IMR-90 (cell line): ENCODE results near the gene HEATR5A. TPM values are rescaled to one million over a fixed set of nuclear protein-coding genes. Genes with fewer than 3 reads are reported as not detected.

Experiments used
- ATAC-seq: fragments of 200-7000 bp; cut with Tn5 transposase; 2 replicates; pipeline ENCODE4 v1.9.1; 2020; ENCODE audit warnings: low read depth, mild to moderate bottlenecking, moderate library complexity
- BruUV-seq: library from RNA; stranded (reverse); fragments of 400-500 nt; replicated peaks from 2 replicates; lab custom pipeline; 2021; lab: Mats Ljungman, UMichigan
- CTCF ChIA-PET: fragments of 300-600 bp; formaldehyde crosslinking; extraction: SDS; loops from one replicate; lab custom pipeline; 2021; ENCODE audit warnings: antibody characterized with exemption; lab: Yijun Ruan, JAX
- POLR2A ChIA-PET: fragments of 300-600 bp; sonication (Branson Sonifier 250); formaldehyde crosslinking; loops from one replicate; lab custom pipeline; 2022; ENCODE audit warnings: antibody characterized with exemption; ENCODE audit not compliant: unreplicated experiment; lab: Charles Lee
- DNase-seq: peaks from one replicate; pipeline ENCODE4 v3.0.0; 2013
- H2AFZ ChIP-seq: replicated peaks from 2 replicates; pipeline ENCODE3; 2013; ENCODE audit warnings: low read length, mild to moderate bottlenecking; ENCODE audit not compliant: poor library complexity
- H2AK5ac ChIP-seq: 2 replicates; pipeline ENCODE4 v1.6.1; 2013; ENCODE audit warnings: low read depth, low read length, inconsistent platforms
- H2AK9ac ChIP-seq: replicated peaks from 2 replicates; pipeline ENCODE3; 2013; ENCODE audit warnings: mild to moderate bottlenecking, low read depth, low read length, moderate library complexity; ENCODE audit not compliant: poor library complexity
- H2BK120ac ChIP-seq: 2 replicates; pipeline ENCODE4 v1.6.1; 2013; ENCODE audit warnings: low read depth, low read length, inconsistent platforms
- H2BK15ac ChIP-seq: 3 replicates; pipeline ENCODE4 v1.6.1; 2013; ENCODE audit warnings: low read depth, low read length, inconsistent platforms
- H2BK20ac ChIP-seq: 2 replicates; pipeline ENCODE4 v1.6.1; 2013; ENCODE audit warnings: low read depth, mild to moderate bottlenecking, inconsistent platforms, low read length, moderate library complexity
- H2BK5ac ChIP-seq: 2 replicates; pipeline ENCODE4 v1.6.1; 2013; ENCODE audit warnings: mild to moderate bottlenecking, low read depth, low read length, inconsistent platforms; ENCODE audit not compliant: poor library complexity, severe bottlenecking
- H3K14ac ChIP-seq: replicated peaks from 2 replicates; pipeline ENCODE4 v1.6.1; 2013; ENCODE audit warnings: low read depth, low read length, inconsistent platforms
- H3K18ac ChIP-seq: 2 replicates; pipeline ENCODE4 v1.6.1; 2013; ENCODE audit warnings: low read depth, low read length, control low read depth
- H3K23ac ChIP-seq: 2 replicates; pipeline ENCODE4 v1.6.1; 2013; ENCODE audit warnings: low read depth, low read length, inconsistent platforms
- H3K27ac ChIP-seq: 2 replicates; pipeline ENCODE4 v1.5.1; 2013; ENCODE audit warnings: mild to moderate bottlenecking, control low read depth, low read length; ENCODE audit not compliant: insufficient read depth
- H3K27me3 ChIP-seq: 2 replicates; pipeline ENCODE4 v1.6.1; 2013; ENCODE audit warnings: low read length; ENCODE audit not compliant: control insufficient read depth, insufficient read depth
- H3K36me3 ChIP-seq: 2 replicates; pipeline ENCODE4 v1.6.1; 2013; ENCODE audit warnings: low read length, mixed read lengths; ENCODE audit not compliant: control insufficient read depth, insufficient read depth
- H3K4ac ChIP-seq: 2 replicates; pipeline ENCODE4 v1.6.1; 2013; ENCODE audit warnings: low read depth, low read length, inconsistent platforms
- H3K4me1 ChIP-seq: 2 replicates; pipeline ENCODE4 v1.6.1; 2013; ENCODE audit warnings: low read length, mixed read lengths; ENCODE audit not compliant: control insufficient read depth, insufficient read depth
- H3K4me2 ChIP-seq: 2 replicates; pipeline ENCODE4 v1.6.1; 2013; ENCODE audit warnings: low read depth, mild to moderate bottlenecking, control low read depth, low read length, moderate library complexity
- H3K4me3 ChIP-seq: 2 replicates; pipeline ENCODE4 v1.5.1; 2013; ENCODE audit warnings: low read depth, mild to moderate bottlenecking, control low read depth, low read length, moderate library complexity; ENCODE audit not compliant: insufficient read depth
- H3K56ac ChIP-seq: 2 replicates; pipeline ENCODE4 v1.6.1; 2013; ENCODE audit warnings: low read length, inconsistent platforms; ENCODE audit not compliant: insufficient read depth; ENCODE audit errors: extremely low read depth
- H3K79me1 ChIP-seq, 2 experiments: 2 replicates each; pipeline ENCODE4 v1.6.1; 2013; ENCODE audit warnings: low read length in 2 of 2, inconsistent platforms in 1 of 2, low read depth in 1 of 2
- H3K9ac ChIP-seq: 2 replicates; pipeline ENCODE4 v1.6.1; 2013; ENCODE audit warnings: low read depth, low read length, control low read depth
- H3K9me1 ChIP-seq: 2 replicates; pipeline ENCODE4 v1.6.1; 2013; ENCODE audit warnings: low read length, inconsistent platforms; ENCODE audit not compliant: insufficient read depth
- H3K9me3 ChIP-seq: 2 replicates; pipeline ENCODE4 v1.6.1; 2013; ENCODE audit warnings: low read length; ENCODE audit not compliant: control insufficient read depth, insufficient read depth
- H4K20me1 ChIP-seq: 2 replicates; pipeline ENCODE4 v1.6.1; 2013; ENCODE audit warnings: low read length, inconsistent platforms; ENCODE audit not compliant: insufficient read depth
- H4K5ac ChIP-seq: 2 replicates; pipeline ENCODE4 v1.6.1; 2013; ENCODE audit warnings: mild to moderate bottlenecking, low read depth, low read length, control low read depth
- H4K8ac ChIP-seq, 2 experiments: 2 replicates each; pipeline ENCODE4 v1.6.1; 2013; ENCODE audit warnings: low read depth in 2 of 2, low read length in 2 of 2, control low read depth in 1 of 2, inconsistent platforms in 1 of 2
- H4K91ac ChIP-seq: 2 replicates; pipeline ENCODE4 v1.6.1; 2013; ENCODE audit warnings: low read depth, low read length, inconsistent platforms; ENCODE audit not compliant: insufficient read depth
- CEBPB ChIP-seq: IDR thresholded peaks from 2 replicates; pipeline ENCODE4 v1.6.1; 2012; ENCODE audit warnings: low read depth, low read length, improper control_type of control experiment
- CTCF ChIP-seq: conservative IDR thresholded peaks from 2 replicates; pipeline ENCODE4 v1.5.1; 2012; ENCODE audit warnings: mild to moderate bottlenecking, low read depth, low read length, improper control_type of control experiment
- ELK1 ChIP-seq: fragments of 150-350 bp; IDR thresholded peaks from 2 replicates; pipeline ENCODE4 v1.6.1; 2016; ENCODE audit warnings: low read depth, mild to moderate bottlenecking, low read length, moderate library complexity, borderline replicate concordance
- MAFK ChIP-seq: IDR thresholded peaks from 2 replicates; pipeline ENCODE4 v1.6.1; 2012; ENCODE audit warnings: low read depth, low read length, improper control_type of control experiment
- MAZ ChIP-seq: IDR thresholded peaks from 2 replicates; pipeline ENCODE4 v1.6.1; 2012; ENCODE audit warnings: low read depth, mild to moderate bottlenecking, low read length, improper control_type of control experiment, moderate library complexity, borderline replicate concordance
- MXI1 ChIP-seq: IDR thresholded peaks from 2 replicates; pipeline ENCODE4 v1.6.1; 2012; ENCODE audit warnings: low read depth, mild to moderate bottlenecking, low read length, moderate library complexity, borderline replicate concordance
- NFE2L2 ChIP-seq: fragments of 150-350 bp; IDR thresholded peaks from 2 replicates; pipeline ENCODE4 v1.6.1; 2016; ENCODE audit warnings: low read depth, mild to moderate bottlenecking, low read length
- POLR2A ChIP-seq: IDR thresholded peaks from 2 replicates; pipeline ENCODE4 v1.6.1; 2012; ENCODE audit warnings: mild to moderate bottlenecking, low read depth, low read length
- RAD21 ChIP-seq: IDR thresholded peaks from 2 replicates; pipeline ENCODE4 v1.6.1; 2012; ENCODE audit warnings: low read length, improper control_type of control experiment
- RCOR1 ChIP-seq: IDR thresholded peaks from 2 replicates; pipeline ENCODE4 v1.6.1; 2012; ENCODE audit warnings: mild to moderate bottlenecking, low read length, improper control_type of control experiment; ENCODE audit not compliant: insufficient replicate concordance
- RFX5 ChIP-seq: IDR thresholded peaks from 2 replicates; pipeline ENCODE4 v1.8.0; 2012; ENCODE audit warnings: low read depth, mild to moderate bottlenecking, low read length, moderate library complexity
- SMC3 ChIP-seq: fragments of 150-350 bp; IDR thresholded peaks from 2 replicates; pipeline ENCODE4 v1.6.1; 2016; ENCODE audit warnings: low read depth, mild to moderate bottlenecking, antibody characterized with exemption, low read length, moderate library complexity
- USF2 ChIP-seq: fragments of 150-350 bp; IDR thresholded peaks from 2 replicates; pipeline ENCODE4 v1.6.1; 2017; ENCODE audit warnings: mild to moderate bottlenecking, antibody characterized with exemption, low read length, low read depth
- WGBS, 2 experiments: methylation state at CpG; one replicate each; pipeline versions ENCODE4 v1.1.5 to v1.1.7; 2013; ENCODE audit warnings: missing lambda C conversion rate in 2 of 2; ENCODE audit not compliant: insufficient read length in 1 of 2; ENCODE audit errors: extremely low coverage in 2 of 2; 5-methylcytosine and 5-hydroxymethylcytosine counted together
- dilution Hi-C: fragments of 300-500 bp; cut with HindIII; formaldehyde crosslinking; loops from one replicate; pipeline ENCODE4 v1.14.3; 2018; ENCODE audit warnings: low sequenced_read_pairs; ENCODE audit not compliant: unreplicated experiment
- in situ Hi-C: fragments of 300-500 bp; cut with MboI; formaldehyde crosslinking; loops from 3 replicates; pipeline ENCODE4 v1.14.3; 2019; ENCODE audit warnings: low sequenced_read_pairs, inconsistent platforms, mixed read lengths
- intact Hi-C: fragments of 100-400 bp; cut with micrococcal nuclease; formaldehyde crosslinking; loops from 2 replicates; pipeline ENCODE4 v1.10.0; 2022
- polyA plus RNA-seq, 3 experiments: library from polyadenylated mRNA; depleted of rRNA; stranded (reverse); fragments of >200 nt; gene quantifications; 2 replicates each; pipeline ENCODE4 v1.2.3, GENCODE V29; 2012; ENCODE audit warnings: low replicate concordance in 1 of 3
- total RNA-seq: library from RNA; depleted of rRNA; stranded (reverse); fragments of >200 nt; gene quantifications from 2 replicates; pipeline ENCODE4 v1.2.3, GENCODE V29; 2012

Gene HEATR5A
- total and polyA plus RNA-seq, 2 of the 4 experiments (the other 2 are of a cell fraction) = 14.0 to 48.9 TPM

- no peak overlapping the region for H4K8ac ChIP-seq
- no peaks in the 10 kb centered on the region for H3K9me3 ChIP-seq
- WGBS, 2 experiments = 91% methylated on average over 4 of the region's 8 CpGs; no CpG with 5 or more reads in 1 of the 2 experiments
- H3K9ac ChIP-seq = no peak overlapping the region
- H3K27me3 ChIP-seq = no peaks in the 10 kb centered on the region
- no peak overlapping the region for H3K18ac ChIP-seq
- intact Hi-C loops = no loop called here
- H2BK5ac ChIP-seq = no peak overlapping the region
- H3K4me2 ChIP-seq = no peak overlapping the region
- no peak overlapping the region for H3K27ac ChIP-seq
- H3K36me3 ChIP-seq = no peaks in the 10 kb centered on the region
- H2AK9ac ChIP-seq = no peak overlapping the region
- no peak overlapping the region for H3K56ac ChIP-seq
- in situ Hi-C loops = no loop called here
- H4K5ac ChIP-seq = no peak overlapping the region
- no peak overlapping the region for H2BK15ac ChIP-seq
- H2AFZ ChIP-seq = no peak overlapping the region
- H3K23ac ChIP-seq = no peak overlapping the region
- ChIA-PET CTCF (no interaction called here), POLR2A (no interaction called here)
- no peak overlapping the region for H2BK20ac ChIP-seq
- dilution Hi-C loops = no loop called here
- no peak overlapping the region for H3K14ac ChIP-seq
- H3K4me1 ChIP-seq = peaks cover 8% of the 10 kb centered on the region
- H3K9me1 ChIP-seq = 0 out of 2 replicates have a peak, but pooled peaks cover 2% of the 10 kb centered on the region
- H2BK120ac ChIP-seq = no peak overlapping the region
- no TSS peak for BruUV-seq
- no peaks in the 10 kb centered on the region for H4K20me1 ChIP-seq
- no peak overlapping the region for H2AK5ac ChIP-seq
- H3K4ac ChIP-seq = no peak overlapping the region
- H3K79me1 ChIP-seq = no peaks in the 10 kb centered on the region
- TF ChIP-seq NFE2L2 = no peak
- no peak for TF ChIP-seq MXI1
- TF ChIP-seq RAD21 = no peak
- no peak for TF ChIP-seq CTCF
- no peak for TF ChIP-seq POLR2A
- TF ChIP-seq RCOR1 = no peak
- no peak for TF ChIP-seq ELK1
- no peak for TF ChIP-seq USF2
- no peak for TF ChIP-seq MAZ
- TF ChIP-seq CEBPB = no peak
- no peak for TF ChIP-seq RFX5
- no peak for TF ChIP-seq MAFK
- TF ChIP-seq SMC3 = no peak
- no peak overlapping the region for H3K4me3 ChIP-seq
- DNase-seq = no peak
- H4K91ac ChIP-seq = no peak overlapping the region
- ATAC-seq = no peak
Measured at GRCh38 chr14:31243860-31244259, 176.5 kb downstream of the HEATR5A start.
